ENCODE data around the gene IGF1R. TPM values are rescaled to one million over a fixed set of nuclear protein-coding genes. Genes with fewer than 3 reads are reported as not detected.
"Not testable (repeated sequence)": the region's sequence is repeated elsewhere in the genome, so short reads cannot be mapped to it uniquely, and the experiment has no call there.

The IGF1R gene
- total RNA-seq, 1 donor from 2014 or later = 47.7 TPM

DNA sequence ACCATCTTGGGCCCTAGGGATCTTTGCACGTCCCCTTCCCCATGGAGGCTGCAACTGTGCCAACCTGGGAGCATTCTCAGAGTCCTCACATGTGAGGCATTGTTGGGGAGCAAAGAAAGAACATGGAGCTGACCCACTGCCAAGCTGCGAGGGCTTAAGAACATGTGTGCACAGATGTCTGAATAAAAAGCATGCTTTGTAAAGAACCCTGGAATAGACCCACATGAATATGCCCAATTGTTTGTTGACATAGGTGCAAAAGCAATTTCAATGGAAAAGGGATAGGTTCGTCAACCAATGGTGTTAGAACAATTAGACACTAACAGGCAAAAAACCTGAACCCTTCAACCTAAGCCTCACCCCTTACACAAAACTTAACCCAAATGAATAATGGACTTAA lies 349.9 kb downstream of the IGF1R start:
- H3K27me3 ChIP-seq (ENCODE audit: low read depth) = no peaks in the 10 kb centered on the region
- H3K27ac ChIP-seq = no peak overlapping the region
- no peaks in the 10 kb centered on the region for H3K9me3 ChIP-seq
- DNase-seq (no peak), ATAC-seq (no peak)
- H3K4me1 ChIP-seq = no peaks in the 10 kb centered on the region
- no peak overlapping the region for H3K4me3 ChIP-seq
- intact Hi-C loops (cut with DNase I) = no loop called here
- no peaks in the 10 kb centered on the region for H3K36me3 ChIP-seq
- TF ChIP-seq, protein P1, sequence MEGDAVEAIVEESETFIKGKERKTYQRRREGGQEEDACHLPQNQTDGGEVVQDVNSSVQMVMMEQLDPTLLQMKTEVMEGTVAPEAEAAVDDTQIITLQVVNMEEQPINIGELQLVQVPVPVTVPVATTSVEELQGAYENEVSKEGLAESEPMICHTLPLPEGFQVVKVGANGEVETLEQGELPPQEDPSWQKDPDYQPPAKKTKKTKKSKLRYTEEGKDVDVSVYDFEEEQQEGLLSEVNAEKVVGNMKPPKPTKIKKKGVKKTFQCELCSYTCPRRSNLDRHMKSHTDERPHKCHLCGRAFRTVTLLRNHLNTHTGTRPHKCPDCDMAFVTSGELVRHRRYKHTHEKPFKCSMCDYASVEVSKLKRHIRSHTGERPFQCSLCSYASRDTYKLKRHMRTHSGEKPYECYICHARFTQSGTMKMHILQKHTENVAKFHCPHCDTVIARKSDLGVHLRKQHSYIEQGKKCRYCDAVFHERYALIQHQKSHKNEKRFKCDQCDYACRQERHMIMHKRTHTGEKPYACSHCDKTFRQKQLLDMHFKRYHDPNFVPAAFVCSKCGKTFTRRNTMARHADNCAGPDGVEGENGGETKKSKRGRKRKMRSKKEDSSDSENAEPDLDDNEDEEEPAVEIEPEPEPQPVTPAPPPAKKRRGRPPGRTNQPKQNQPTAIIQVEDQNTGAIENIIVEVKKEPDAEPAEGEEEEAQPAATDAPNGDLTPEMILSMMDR (IDR thresholded peaks at IDR 0.05) = no peak

DNA sequence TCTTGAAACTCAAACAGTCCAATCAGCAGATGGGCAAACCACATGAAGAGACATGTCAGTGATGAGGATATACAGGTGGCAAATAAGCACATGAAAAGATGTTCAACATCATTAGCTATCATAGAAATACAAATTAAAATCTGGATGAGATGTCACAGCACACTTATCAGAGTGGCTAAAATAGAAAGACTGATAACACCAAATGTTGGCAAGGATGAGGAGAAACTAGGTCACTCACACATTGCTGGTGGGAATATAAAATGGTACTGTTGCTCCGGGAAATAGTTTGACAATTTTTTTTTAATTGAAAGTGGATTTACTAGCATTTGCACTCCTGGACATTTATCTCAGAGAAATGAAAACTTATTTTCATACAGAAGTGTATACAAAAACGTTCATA lies 350.9 kb downstream of the IGF1R start:
- TF ChIP-seq, protein P1 (IDR thresholded peaks at IDR 0.05) = no peak
- Histone ChIP-seq H3K36me3 (no peaks in the 10 kb centered on the region), H3K4me1 (no peaks in the 10 kb centered on the region), H3K9me3 (no peaks in the 10 kb centered on the region), H3K4me3 (no peak overlapping the region), H3K27ac (no peak overlapping the region), H3K27me3 (ENCODE audit: low read depth) (no peaks in the 10 kb centered on the region)
- intact Hi-C loops (cut with DNase I) = no loop called here
- DNase-seq (no peak), ATAC-seq (no peak)

DNA sequence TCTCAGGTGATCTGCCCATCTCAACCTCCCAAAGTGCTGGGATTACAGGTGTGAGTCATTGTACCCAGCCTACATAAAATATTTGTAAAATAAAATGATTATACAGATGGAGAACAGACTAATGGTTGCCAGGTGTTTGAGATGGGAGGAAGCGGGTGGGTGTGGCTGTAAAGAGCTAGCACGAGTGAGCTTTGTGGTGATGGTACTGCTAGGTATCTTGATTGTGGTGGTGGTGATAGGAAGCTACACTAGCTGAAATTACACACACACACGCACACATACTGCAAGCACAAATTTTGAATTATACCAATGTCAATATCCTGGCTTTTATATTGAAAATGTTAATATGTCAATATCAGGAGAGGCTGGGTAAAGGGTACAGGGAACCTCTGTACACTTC lies 353.9 kb downstream of the IGF1R start:
- no peak overlapping the region for H3K4me3 ChIP-seq
- no peaks in the 10 kb centered on the region for H3K9me3 ChIP-seq
- ATAC-seq (no peak), DNase-seq (no peak)
- no peaks in the 10 kb centered on the region for H3K4me1 ChIP-seq
- no peak overlapping the region for H3K27ac ChIP-seq
- TF ChIP-seq, protein P1 (IDR thresholded peaks at IDR 0.05) = no peak
- peaks cover 4% of the 10 kb centered on the region for H3K27me3 ChIP-seq (ENCODE audit: low read depth)
- intact Hi-C loops (cut with DNase I) = no loop called here
- H3K36me3 ChIP-seq = no peaks in the 10 kb centered on the region

DNA sequence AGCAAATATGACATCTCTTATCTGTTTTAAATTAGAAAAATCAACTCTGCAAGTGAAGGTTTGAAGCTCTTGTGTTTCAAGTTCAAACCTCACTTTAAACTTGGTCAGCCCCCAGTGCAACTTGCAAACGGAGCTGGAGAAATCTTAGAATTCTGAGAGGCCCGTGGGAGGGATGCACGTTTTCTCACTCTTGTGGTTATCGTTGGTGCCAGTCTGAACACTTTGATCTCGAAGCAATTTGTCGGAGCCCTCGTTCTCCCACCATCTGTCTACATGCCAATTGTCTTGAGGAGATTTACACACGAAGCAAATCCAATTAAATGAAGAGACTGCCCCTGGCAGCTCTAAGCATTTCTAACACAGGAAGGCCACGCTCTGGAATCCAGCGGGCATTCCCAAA lies 355.0 kb downstream of the IGF1R start:
- H3K27me3 ChIP-seq (ENCODE audit: low read depth); DNase-seq; intact Hi-C loops (cut with DNase I); H3K27ac ChIP-seq; H3K36me3 ChIP-seq; H3K4me1 ChIP-seq; ATAC-seq; H3K9me3 ChIP-seq; H3K4me3 ChIP-seq: not testable (repeated sequence)

DNA sequence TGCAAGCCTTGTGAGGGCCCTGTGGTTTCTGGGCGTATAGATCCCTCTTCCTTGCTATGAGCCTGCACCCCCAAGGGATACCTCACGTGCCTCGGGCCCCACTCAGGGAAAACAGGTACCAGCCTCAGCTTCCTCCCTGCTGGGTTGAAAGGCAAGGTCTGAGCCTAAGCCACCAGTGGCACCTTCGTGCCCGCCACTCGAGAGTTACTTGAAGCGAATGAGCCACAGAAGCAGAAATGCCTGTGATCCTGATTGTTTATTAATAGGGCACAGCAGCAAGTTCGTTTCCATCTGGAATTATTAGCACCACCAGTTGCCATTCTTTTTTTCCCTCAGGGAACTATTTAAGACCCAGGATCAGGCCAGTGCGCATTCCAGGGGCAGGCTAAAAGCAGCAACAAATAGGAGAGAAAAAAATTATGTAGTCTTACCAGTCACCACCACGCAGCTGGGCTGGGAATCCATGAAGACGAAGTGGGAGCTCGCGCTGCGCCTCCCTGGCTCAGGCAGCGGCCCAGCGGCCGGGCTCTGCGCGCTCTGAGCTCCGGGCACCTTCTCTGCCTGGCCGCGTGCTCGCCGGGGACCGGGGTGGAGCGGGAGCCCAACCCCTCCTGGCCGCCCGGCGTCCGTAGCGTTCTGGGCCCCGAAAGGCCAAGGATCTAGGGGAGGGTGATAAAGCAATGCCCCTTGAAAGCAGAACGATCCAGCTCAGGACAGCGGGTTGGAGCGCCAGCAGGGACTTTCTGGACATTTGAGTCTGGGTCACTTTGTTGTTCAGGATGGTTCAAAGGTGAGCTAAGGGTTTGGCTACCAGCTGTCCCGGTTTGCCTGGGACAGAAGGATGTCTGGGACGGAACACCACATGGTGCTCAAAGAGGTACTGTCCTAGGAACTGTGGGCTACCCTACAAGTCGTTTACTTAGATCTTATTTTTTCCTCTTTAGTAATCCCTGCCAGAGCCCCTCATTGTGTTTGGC lies 356.9 kb downstream of the IGF1R start:
- H3K4me3 ChIP-seq; H3K4me1 ChIP-seq; H3K36me3 ChIP-seq; H3K27ac ChIP-seq; H3K9me3 ChIP-seq; H3K27me3 ChIP-seq (ENCODE audit: low read depth); DNase-seq; ATAC-seq; intact Hi-C loops (cut with DNase I): not testable (repeated sequence)

DNA sequence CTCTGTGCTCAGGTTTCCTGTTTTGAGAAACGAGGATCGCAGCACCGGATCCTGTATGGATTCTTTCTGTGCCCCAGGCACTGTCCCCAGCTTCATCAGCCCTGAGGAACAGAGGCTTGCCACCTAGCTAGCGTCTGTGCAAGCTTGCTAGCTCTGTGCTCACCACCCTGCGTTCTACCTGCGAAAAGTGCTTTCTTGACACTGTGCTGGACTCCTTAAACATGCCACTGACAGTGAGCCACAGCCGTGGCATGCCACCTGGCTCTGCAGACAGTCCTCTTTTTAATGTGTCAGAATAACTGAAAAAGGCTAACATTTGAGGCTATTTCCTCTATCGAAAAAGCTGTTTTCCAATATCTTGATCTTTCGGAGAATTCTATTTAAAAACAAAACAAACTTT lies 357.8 kb downstream of the IGF1R start:
- TF ChIP-seq, protein P1 (IDR thresholded peaks at IDR 0.05) = no peak
- H3K4me1 ChIP-seq = no peaks in the 10 kb centered on the region
- intact Hi-C loops (cut with DNase I) = no loop called here
- no peak overlapping the region for H3K4me3 ChIP-seq
- H3K9me3 ChIP-seq = no peaks in the 10 kb centered on the region
- H3K36me3 ChIP-seq = no peaks in the 10 kb centered on the region
- ATAC-seq (no peak), DNase-seq (no peak)
- H3K27me3 ChIP-seq (ENCODE audit: low read depth) = peaks cover 4% of the 10 kb centered on the region
- no peak overlapping the region for H3K27ac ChIP-seq
